ENCODE results near the gene FERMT1. TPM values are rescaled to one million over a fixed set of nuclear protein-coding genes. Genes with fewer than 3 reads are reported as not detected.
A peak's percentile ranks its signal among the peaks of the same experiment; 100 is the strongest.
"Not testable (repeated sequence)": the region's sequence is repeated elsewhere in the genome, so short reads cannot be mapped to it uniquely, and the experiment has no call there.

FERMT1 gene
- polyA plus RNA-seq, 4 donors, result 3.2 to 27.2 (median 16.3) TPM

DNA sequence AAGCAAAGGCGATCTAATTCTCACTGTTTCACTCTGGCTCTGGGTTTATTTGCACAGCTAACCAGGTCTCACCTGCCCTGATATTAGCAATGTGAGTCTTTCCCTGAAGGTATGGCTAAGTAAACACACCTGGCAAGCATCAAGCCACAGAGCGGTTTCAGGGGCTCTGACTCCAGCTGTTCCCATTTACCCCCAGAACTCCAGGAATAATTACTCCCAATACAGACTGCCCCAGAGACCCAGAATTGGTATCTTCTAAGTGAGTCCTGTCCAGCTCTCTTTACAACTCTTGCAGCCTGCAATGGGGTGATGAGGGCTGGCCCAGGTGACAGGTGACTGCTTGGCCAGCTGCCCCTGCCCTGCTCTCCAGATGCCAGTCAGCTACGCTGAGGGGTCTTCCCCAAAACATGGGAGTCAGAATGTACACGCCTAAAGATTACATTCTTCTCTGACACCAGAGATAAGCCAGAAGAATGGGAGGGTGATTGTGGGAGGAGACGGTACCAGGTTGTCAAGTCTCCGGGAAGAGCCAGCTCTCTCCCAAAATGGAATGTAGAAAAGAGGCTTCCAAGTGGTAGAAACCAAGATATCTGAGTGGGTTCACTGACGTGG lies 64.0 kb downstream of the FERMT1 start:
- H3K27me3 ChIP-seq (ENCODE audit: control insufficient read depth in 3 of 3, insufficient read depth in 3 of 3, low read length in 3 of 3), result peaks cover 0 to 4% (median 3%) of the 10 kb centered on the region in 3 donors
- H3K36me3 ChIP-seq (ENCODE audit: control insufficient read depth in 3 of 3, insufficient read depth in 2 of 3, low read depth in 1 of 3, low read length in 3 of 3), result peaks cover 0 to 3% (median 0%) of the 10 kb centered on the region in 3 donors
- H3K27ac ChIP-seq (ENCODE audit: low read depth in 1 of 3, low read length in 2 of 3), result no peak overlapping the region
- peaks cover 0 to 11% (median 0%) of the 10 kb centered on the region in 3 donors for H3K4me1 ChIP-seq (ENCODE audit: control insufficient read depth in 3 of 3, insufficient read depth in 2 of 3, low read depth in 1 of 3, low read length in 2 of 3)
- no peaks in the 10 kb centered on the region for H3K9me3 ChIP-seq (ENCODE audit: control insufficient read depth in 2 of 2, insufficient read depth in 1 of 2, low read depth in 1 of 2, low read length in 1 of 2)
- H3K4me3 ChIP-seq (ENCODE audit: low read depth in 1 of 3, low read length in 3 of 3), result no peak overlapping the region
- DNase-seq, result peak; percentile 22 to 47
- FAIRE-seq, result no peak
- WGBS, 3 donors, result 10 to 30% (median 16%) methylated on average over 7 of the region's 7 CpGs

DNA sequence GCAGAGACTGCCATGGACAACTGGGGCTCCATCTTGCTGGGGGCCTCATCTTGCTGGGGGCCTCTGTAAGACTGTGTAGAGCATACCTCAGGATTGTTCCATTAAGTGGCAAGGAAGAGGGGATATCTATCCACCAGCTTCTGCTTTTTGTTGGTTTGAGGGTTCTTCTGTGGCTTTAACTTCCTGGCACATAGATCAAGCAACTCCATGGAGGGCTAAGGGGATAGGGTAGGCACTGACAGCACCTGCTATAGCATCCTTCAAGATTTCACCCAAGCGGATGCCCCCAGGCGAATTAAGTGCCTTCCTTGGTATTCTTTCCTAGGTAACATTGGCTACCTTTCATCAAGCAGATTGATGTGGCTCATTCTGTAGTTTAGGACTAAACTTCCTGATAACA lies 65.1 kb downstream of the FERMT1 start:
- peaks cover 0 to 11% (median 0%) of the 10 kb centered on the region in 3 donors for H3K4me1 ChIP-seq (ENCODE audit: control insufficient read depth in 3 of 3, insufficient read depth in 2 of 3, low read depth in 1 of 3, low read length in 2 of 3)
- peaks cover 0 to 3% (median 0%) of the 10 kb centered on the region in 3 donors for H3K36me3 ChIP-seq (ENCODE audit: control insufficient read depth in 3 of 3, insufficient read depth in 2 of 3, low read depth in 1 of 3, low read length in 3 of 3)
- H3K9me3 ChIP-seq (ENCODE audit: control insufficient read depth in 2 of 2, insufficient read depth in 1 of 2, low read depth in 1 of 2, low read length in 1 of 2), result no peaks in the 10 kb centered on the region
- H3K27me3 ChIP-seq (ENCODE audit: control insufficient read depth in 3 of 3, insufficient read depth in 3 of 3, low read length in 3 of 3), result peaks cover 6 to 9% (median 7%) of the 10 kb centered on the region in 3 donors
- no peak overlapping the region for H3K4me3 ChIP-seq (ENCODE audit: low read depth in 1 of 3, low read length in 3 of 3)
- WGBS, 3 donors, result 65 to 76% (median 67%) methylated on average over 2 of the region's 2 CpGs
- no peak overlapping the region for H3K27ac ChIP-seq (ENCODE audit: low read depth in 1 of 3, low read length in 2 of 3)
- no peak for FAIRE-seq
- no peak for DNase-seq

DNA sequence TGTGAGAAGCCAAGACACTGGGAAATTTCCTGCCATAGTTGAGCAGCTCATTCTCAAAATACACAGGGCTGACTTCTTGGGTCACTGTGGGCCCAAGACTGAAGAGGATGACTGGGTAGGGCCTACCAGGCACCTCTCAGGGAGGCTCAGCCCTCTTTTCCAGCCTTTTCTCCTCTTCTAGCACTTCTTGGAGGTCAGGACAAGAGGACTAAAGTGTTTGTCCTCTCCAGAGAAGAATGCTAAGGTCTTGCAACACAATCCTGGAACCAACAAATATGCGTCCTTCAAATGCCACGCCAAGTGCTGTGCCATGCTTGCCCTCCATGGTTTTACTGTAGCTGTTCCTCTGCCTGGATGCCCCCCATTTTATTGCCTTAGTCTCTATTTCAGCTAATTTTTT lies 65.7 kb downstream of the FERMT1 start:
- H3K27me3 ChIP-seq (ENCODE audit: control insufficient read depth in 3 of 3, insufficient read depth in 3 of 3, low read length in 3 of 3), result peaks cover 10 to 11% (median 11%) of the 10 kb centered on the region in 3 donors
- DNase-seq (no peak), FAIRE-seq (no peak)
- H3K27ac ChIP-seq (ENCODE audit: low read depth in 1 of 3, low read length in 2 of 3), result no peak overlapping the region
- H3K9me3 ChIP-seq (ENCODE audit: control insufficient read depth in 2 of 2, insufficient read depth in 1 of 2, low read depth in 1 of 2, low read length in 1 of 2), result no peaks in the 10 kb centered on the region
- WGBS, 3 donors, result 88 to 96% (median 95%) methylated on average over 2 of the region's 2 CpGs
- H3K4me3 ChIP-seq (ENCODE audit: low read depth in 1 of 3, low read length in 3 of 3), result no peak overlapping the region
- H3K4me1 ChIP-seq (ENCODE audit: control insufficient read depth in 3 of 3, insufficient read depth in 2 of 3, low read depth in 1 of 3, low read length in 2 of 3), result peaks cover 0 to 11% (median 0%) of the 10 kb centered on the region in 3 donors
- peaks cover 0 to 3% (median 0%) of the 10 kb centered on the region in 3 donors for H3K36me3 ChIP-seq (ENCODE audit: control insufficient read depth in 3 of 3, insufficient read depth in 2 of 3, low read depth in 1 of 3, low read length in 3 of 3)

DNA sequence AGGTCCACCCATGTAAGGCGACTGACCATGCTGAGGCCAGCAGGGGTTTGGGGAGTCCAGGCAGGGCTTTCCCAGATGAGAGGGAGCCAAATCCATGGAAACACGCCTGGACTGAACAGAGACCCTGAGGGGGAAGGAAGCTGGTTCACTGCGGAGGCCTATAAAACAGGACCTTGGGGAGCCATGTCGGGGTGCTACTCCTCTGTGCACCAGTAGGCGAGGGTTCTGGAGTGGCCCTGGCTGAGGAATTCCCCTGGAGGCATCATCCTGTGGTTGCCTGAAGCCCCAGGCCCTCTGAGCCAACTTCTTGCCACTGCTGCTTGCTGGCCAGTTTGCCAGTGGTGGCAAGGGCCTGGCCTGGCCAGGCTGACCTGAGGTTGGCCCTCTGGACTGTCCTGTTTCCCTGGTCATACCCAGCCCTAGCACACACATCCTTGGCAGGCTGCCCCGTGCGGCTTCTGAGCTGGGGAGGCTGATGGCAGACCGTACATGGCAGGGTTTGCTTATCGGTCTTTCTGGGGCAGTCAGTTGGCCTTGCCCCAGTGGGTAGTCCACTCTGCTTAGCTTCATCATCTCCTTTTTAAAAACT lies 66.8 kb downstream of the FERMT1 start:
- Histone ChIP-seq H3K27me3 (ENCODE audit: control insufficient read depth in 3 of 3, insufficient read depth in 3 of 3, low read length in 3 of 3) (peaks cover 12 to 19% (median 15%) of the 10 kb centered on the region in 3 donors), H3K4me3 (ENCODE audit: low read depth in 1 of 3, low read length in 3 of 3) (no peak overlapping the region), H3K9me3 (ENCODE audit: control insufficient read depth in 2 of 2, insufficient read depth in 1 of 2, low read depth in 1 of 2, low read length in 1 of 2) (no peaks in the 10 kb centered on the region), H3K36me3 (ENCODE audit: control insufficient read depth in 3 of 3, insufficient read depth in 2 of 3, low read depth in 1 of 3, low read length in 3 of 3) (peaks cover 0 to 3% (median 0%) of the 10 kb centered on the region in 3 donors), H3K27ac (ENCODE audit: low read depth in 1 of 3, low read length in 2 of 3) (no peak overlapping the region), H3K4me1 (ENCODE audit: control insufficient read depth in 3 of 3, insufficient read depth in 2 of 3, low read depth in 1 of 3, low read length in 2 of 3) (peaks cover 0 to 11% (median 0%) of the 10 kb centered on the region in 3 donors)
- 85 to 90% (median 88%) methylated on average over 9 of the region's 9 CpGs for WGBS, 3 donors
- DNase-seq, result no peak
- no peak for FAIRE-seq

DNA sequence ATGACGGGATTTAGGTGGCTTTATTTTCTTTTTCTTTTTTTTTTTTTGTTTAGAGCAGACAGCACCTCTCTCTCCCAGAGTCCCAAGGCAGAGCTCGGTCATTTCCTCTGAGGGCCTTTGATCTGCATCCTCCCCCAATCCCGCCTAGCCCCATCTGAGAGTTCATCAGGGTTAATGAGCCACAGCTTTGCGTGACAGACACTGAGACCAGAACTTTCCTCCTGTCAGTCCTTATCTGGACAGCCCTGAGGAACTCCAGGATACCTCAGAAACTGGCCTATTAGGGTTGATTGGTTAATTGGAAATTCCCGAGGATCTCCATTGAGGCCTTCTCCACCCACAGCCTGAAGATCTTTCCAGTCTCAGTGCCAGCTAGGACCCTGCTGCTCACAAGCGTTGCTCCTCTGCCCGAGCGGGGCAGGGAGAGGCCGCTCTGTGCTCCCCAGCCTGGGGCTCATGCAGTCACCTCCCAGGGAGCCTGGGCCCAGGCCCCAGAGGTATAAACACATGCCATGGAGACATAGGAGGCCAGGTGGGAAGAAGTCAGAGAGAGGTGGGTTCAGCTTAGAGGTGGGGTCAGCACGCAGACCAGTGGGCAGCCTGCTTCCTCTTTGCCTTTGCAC lies 67.6 kb downstream of the FERMT1 start:
- H3K4me1 ChIP-seq (ENCODE audit: control insufficient read depth in 3 of 3, insufficient read depth in 2 of 3, low read depth in 1 of 3, low read length in 2 of 3), result peaks cover 0 to 11% (median 0%) of the 10 kb centered on the region in 3 donors
- H3K36me3 ChIP-seq (ENCODE audit: control insufficient read depth in 3 of 3, insufficient read depth in 2 of 3, low read depth in 1 of 3, low read length in 3 of 3), result peaks cover 0 to 3% (median 0%) of the 10 kb centered on the region in 3 donors
- WGBS, 3 donors, result 64 to 72% (median 71%) methylated on average over 10 of the region's 10 CpGs
- FAIRE-seq, result no peak
- no peak for DNase-seq
- H3K9me3 ChIP-seq (ENCODE audit: control insufficient read depth in 2 of 2, insufficient read depth in 1 of 2, low read depth in 1 of 2, low read length in 1 of 2), result no peaks in the 10 kb centered on the region
- H3K27me3 ChIP-seq (ENCODE audit: control insufficient read depth in 3 of 3, insufficient read depth in 3 of 3, low read length in 3 of 3), result peaks cover 12 to 19% (median 15%) of the 10 kb centered on the region in 3 donors
- no peak overlapping the region for H3K4me3 ChIP-seq (ENCODE audit: low read depth in 1 of 3, low read length in 3 of 3)
- H3K27ac ChIP-seq (ENCODE audit: low read depth in 1 of 3, low read length in 2 of 3), result no peak overlapping the region

DNA sequence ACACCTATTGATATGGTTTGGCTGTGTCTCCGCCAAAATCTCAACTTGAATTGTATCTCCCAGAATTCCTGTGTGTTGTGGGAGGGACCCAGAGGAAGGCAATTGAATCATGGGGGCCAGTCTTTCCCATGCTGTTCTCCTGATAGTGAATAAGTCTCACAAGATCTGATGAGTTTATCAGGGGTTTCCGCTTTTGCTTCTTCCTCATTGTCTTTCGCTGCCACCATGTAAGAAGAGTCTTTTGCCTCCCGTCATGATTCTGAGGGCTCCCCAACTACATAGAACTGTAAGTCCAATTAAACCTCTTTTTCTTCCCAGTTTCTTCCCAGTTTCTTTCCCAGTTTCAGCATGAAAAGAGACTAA lies 68.2 kb downstream of the FERMT1 start:
- not testable (repeated sequence) for DNase-seq; H3K9me3 ChIP-seq (ENCODE audit: control insufficient read depth in 2 of 2, insufficient read depth in 1 of 2, low read depth in 1 of 2, low read length in 1 of 2); H3K36me3 ChIP-seq (ENCODE audit: control insufficient read depth in 3 of 3, insufficient read depth in 2 of 3, low read depth in 1 of 3, low read length in 3 of 3); H3K27ac ChIP-seq (ENCODE audit: low read depth in 1 of 3, low read length in 2 of 3); H3K4me3 ChIP-seq (ENCODE audit: low read depth in 1 of 3, low read length in 3 of 3); FAIRE-seq
- 77 to 88% (median 79%) methylated on average over 4 of the region's 4 CpGs for WGBS, 3 donors
- Histone ChIP-seq H3K4me1 (ENCODE audit: control insufficient read depth in 3 of 3, insufficient read depth in 2 of 3, low read depth in 1 of 3, low read length in 2 of 3) (peaks cover 0 to 11% (median 0%) of the 10 kb centered on the region in 3 donors), H3K27me3 (ENCODE audit: control insufficient read depth in 3 of 3, insufficient read depth in 3 of 3, low read length in 3 of 3) (peaks cover 12 to 19% (median 15%) of the 10 kb centered on the region in 3 donors)

DNA sequence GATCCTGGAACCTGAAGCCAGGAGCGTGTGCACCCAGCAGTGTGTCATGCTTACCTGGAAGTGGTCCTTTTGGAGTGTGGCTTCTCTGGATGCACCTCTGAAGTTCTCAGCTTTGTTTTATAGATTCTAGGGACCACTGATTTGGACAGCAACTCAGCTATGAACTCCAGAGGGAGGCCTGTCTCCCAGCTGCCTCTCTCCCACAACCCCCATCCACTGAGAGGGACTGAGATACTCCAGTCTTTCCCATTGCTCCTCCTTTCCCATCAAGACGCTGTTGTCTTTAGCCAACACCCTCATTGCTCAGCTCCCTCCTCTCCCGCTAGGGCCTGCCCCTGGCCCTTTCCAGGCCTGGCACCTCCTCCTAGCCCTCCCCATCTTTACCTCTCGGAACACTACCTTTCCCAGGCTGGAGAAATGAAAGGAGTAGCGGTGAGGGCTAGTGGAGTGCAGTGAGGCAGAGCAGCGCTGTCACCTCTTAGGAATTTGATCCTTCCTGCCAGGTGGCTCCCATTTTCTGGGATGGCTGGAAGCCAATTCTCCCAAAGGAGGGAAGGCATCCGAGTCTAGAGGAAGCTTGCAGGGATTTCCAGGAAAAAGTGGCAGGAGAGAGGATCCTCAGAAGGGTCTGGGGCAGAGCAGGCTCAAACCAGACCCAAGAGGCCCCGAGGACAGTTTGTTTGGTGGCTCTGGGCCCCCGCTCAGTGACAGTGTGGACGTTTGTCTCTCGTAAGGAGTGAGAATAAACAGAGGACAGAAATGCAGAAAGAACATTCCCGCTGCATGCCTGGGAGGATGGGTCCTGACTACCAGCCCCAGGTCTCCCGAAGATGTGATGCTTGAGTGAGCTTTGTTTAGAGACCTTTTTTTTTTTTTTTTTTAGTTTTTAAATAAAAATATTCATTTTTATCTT lies 68.8 kb downstream of the FERMT1 start, which contains the start of gene LRRN4:
Gene LRRN4, minus strand, starts transcription at position 285 of the 913 bp plus-strand sequence. CDS start 1,261 bp downstream, outside the sequence.
- Histone ChIP-seq H3K4me3 (ENCODE audit: low read depth in 1 of 3, low read length in 3 of 3) (no peak within 1 kb of the TSS), H3K4me1 (ENCODE audit: control insufficient read depth in 3 of 3, insufficient read depth in 2 of 3, low read depth in 1 of 3, low read length in 2 of 3) (peaks cover 0 to 11% (median 0%) of the 10 kb centered on the region in 3 donors), H3K27ac (ENCODE audit: low read depth in 1 of 3, low read length in 2 of 3) (no peak within 1 kb of the TSS), H3K36me3 (ENCODE audit: control insufficient read depth in 3 of 3, insufficient read depth in 2 of 3, low read depth in 1 of 3, low read length in 3 of 3) (peaks cover 0 to 3% (median 0%) of the 10 kb centered on the region in 3 donors), H3K27me3 (ENCODE audit: control insufficient read depth in 3 of 3, insufficient read depth in 3 of 3, low read length in 3 of 3) (peaks cover 12 to 19% (median 15%) of the 10 kb centered on the region in 3 donors), H3K9me3 (ENCODE audit: control insufficient read depth in 2 of 2, insufficient read depth in 1 of 2, low read depth in 1 of 2, low read length in 1 of 2) (no peaks in the 10 kb centered on the region)
- 28 to 49% (median 40%) methylated on average over 13 of the region's 13 CpGs for WGBS, 3 donors
- FAIRE-seq, result no peak
- peak; percentile 27 to 30 for DNase-seq
